Peyer's patch (tissue), 4 donors: ENCODE results near the gene CCNDBP1.

ENCODE experiments used
- CTCF ChIP-seq, 6 experiments: fragments of 450-650 bp in 4 of 6; fragments of 200-600 bp in 2 of 6; sonication (generic) in 1 of 6; IDR thresholded peaks; one replicate each; pipeline ENCODE4 v1.5.1; 2017 to 2019; ENCODE audit warnings: antibody characterized with exemption in 6 of 6, mild to moderate bottlenecking in 3 of 6, moderate library complexity in 1 of 6
- POLR2A ChIP-seq, 2 donors: fragments of 450-650 bp; IDR thresholded peaks; one replicate each; pipeline ENCODE4 v1.5.1; 2017; ENCODE audit warnings: antibody characterized with exemption in 2 of 2, mild to moderate bottlenecking in 2 of 2, moderate library complexity in 2 of 2

DNA sequence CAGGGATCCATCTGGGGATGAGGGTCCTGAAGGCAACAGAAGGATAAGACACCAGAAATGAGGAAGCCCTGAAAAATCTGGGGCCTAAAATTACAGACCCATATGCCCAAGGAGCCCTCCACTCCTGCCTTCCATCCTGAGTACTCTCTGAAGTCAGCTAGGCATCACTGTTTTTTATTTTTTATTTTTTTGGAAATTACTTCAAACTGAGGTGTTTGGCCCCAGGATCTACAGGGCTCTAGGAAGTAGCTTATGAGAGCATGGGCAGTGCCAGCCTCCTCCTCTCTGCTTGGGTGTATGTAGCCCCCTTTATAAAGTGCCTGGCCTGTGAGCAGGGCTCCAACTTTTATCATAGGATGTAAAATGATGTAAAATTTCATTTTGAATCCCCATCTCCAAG, 27.7 kb downstream of the CCNDBP1 start:
- TF ChIP-seq CTCF (IDR thresholded peaks at IDR 0.05) = no peak
- no peak for TF ChIP-seq POLR2A (IDR thresholded peaks at IDR 0.05)
